HK-2 (cell line): ENCODE data around the gene APOC4.

Experiments used
- DNase-seq: peaks from one replicate; pipeline ENCODE4 v3.0.0-alpha.2; 2018; ENCODE audit not compliant: unreplicated experiment

The APOC4 gene

DNA sequence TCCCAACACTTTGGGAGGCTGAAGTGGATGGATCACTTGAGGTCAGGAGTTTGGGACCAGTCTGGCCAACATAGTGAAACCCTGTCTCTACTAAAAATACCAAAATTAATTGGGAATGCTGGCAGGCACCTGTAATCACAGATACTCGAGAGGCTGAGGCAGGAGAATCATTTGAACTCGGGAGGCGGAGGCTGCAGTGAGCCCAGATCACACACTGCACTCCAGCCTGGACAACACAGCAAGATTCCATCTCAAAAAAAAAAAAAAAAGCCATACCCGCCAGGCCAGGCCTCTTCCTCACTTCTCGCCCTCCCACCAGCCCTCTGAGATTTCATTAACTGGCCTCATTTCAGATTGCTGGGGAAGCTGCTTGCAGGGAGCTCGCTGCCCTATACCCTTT, 51.5 kb downstream of the APOC4 start:
- DNase-seq: no peak

GRCh38 chr19:44993926-44994537, 52.0 kb downstream of the APOC4 start:
- DNase-seq: no peak
